ENCODE results near the gene TMEM51. TPM values are rescaled to one million over a fixed set of nuclear protein-coding genes. Genes with fewer than 3 reads are reported as not detected.

Gene TMEM51
- total and polyA plus RNA-seq, 2 donors (not counting 1 experiment from before 2014, with no cell fraction given), result 0.06 to 0.30 TPM

- ChIA-PET POLR2A (no interaction called here), CTCF (interaction anchor here (0.7 kb wide), 1 partner anchor 96 kb away, joined by 4 read pairs; no protein-coding TSS in a partner anchor)
These were observed 19.1 kb downstream of the TMEM51 start for GRCh38 chr1:15172405-15173259.

More at GRCh38 chr1:15172405-15173259, 19.1 kb downstream of the TMEM51 start:
- peaks cover 0 to under 1% (median 0%) of the 10 kb centered on the region in 4 experiments for H3K27me3 ChIP-seq (replicated peaks in 1 of 4; ENCODE audit: control extremely low read depth in 1 of 4, control insufficient read depth in 3 of 4, insufficient read depth in 4 of 4, low read length in 3 of 4)
- no peak overlapping the region for H3K9ac ChIP-seq (ENCODE audit: low read length)
- no peaks in the 10 kb centered on the region for H3K36me3 ChIP-seq (replicated peaks in 1 of 2; ENCODE audit: control extremely low read depth in 1 of 2, control insufficient read depth in 1 of 2, extremely low read depth in 1 of 2, insufficient read depth in 2 of 2, low read length in 1 of 2)
- Mint-ChIP-seq H3K4me3 (no peak overlapping the region), H3K27me3 (peaks cover 33% of the 10 kb centered on the region), H3K27ac (no peak overlapping the region), H3K9me3 (ENCODE audit: insufficient read depth) (no peaks in the 10 kb centered on the region), H3K4me1 (no peaks in the 10 kb centered on the region)
- no peak overlapping the region for H3K4me3 ChIP-seq (ENCODE audit: control extremely low read depth in 1 of 5, extremely low read depth in 1 of 5, insufficient read depth in 1 of 5, low read depth in 2 of 5, low read length in 4 of 5)
- no peaks in the 10 kb centered on the region for H3K79me2 ChIP-seq (ENCODE audit: control insufficient read depth, insufficient read depth, low read length)
- H3K9me3 ChIP-seq (ENCODE audit: control extremely low read depth in 1 of 3, control insufficient read depth in 2 of 3, insufficient read depth in 1 of 3, low read length in 2 of 3), result peaks cover 0 to 6% (median 0%) of the 10 kb centered on the region in 3 donors
- WGBS (ENCODE audit: insufficient coverage), result 92% methylated on average over 11 of the region's 16 CpGs
- intact Hi-C loops (cut with micrococcal nuclease), result no loop called here
- no peak for TF ChIP-seq CTCF (IDR thresholded peaks at IDR 0.05)
- TF ChIP-seq EZH2 (IDR thresholded peaks at IDR 0.05; ENCODE audit: borderline replicate concordance, insufficient read depth, low read depth, low read length, poor library complexity, severe bottlenecking), result no peak
- DNase-seq (no peak), ATAC-seq (ENCODE audit: low read depth) (no peak)
- no peak overlapping the region for H2AFZ ChIP-seq (ENCODE audit: insufficient read depth, low read depth, low read length, poor library complexity, severe bottlenecking)
- no peaks in the 10 kb centered on the region for H4K20me1 ChIP-seq (ENCODE audit: control insufficient read depth, insufficient read depth, low read length, poor library complexity, severe bottlenecking)
- no peak overlapping the region for H3K4me2 ChIP-seq (replicated peaks; ENCODE audit: low read depth, low read length, poor library complexity, severe bottlenecking)
- H3K4me1 ChIP-seq (ENCODE audit: control insufficient read depth in 2 of 2, insufficient read depth in 2 of 2, low read length in 2 of 2), result no peaks in the 10 kb centered on the region
- H3K27ac ChIP-seq (ENCODE audit: low read length in 2 of 2), result no peak overlapping the region
